ENCODE measurements around the gene CCDC85C.

The CCDC85C gene

GRCh38 chr14:99604278-99604765 is 315 bp upstream of the CCDC85C start:
- DNase-seq (ENCODE audit: extremely low read depth, low read depth): peak; percentile 92

GRCh38 chr14:99602788-99603415 is 1.1 kb downstream of the CCDC85C start:
- no peak for DNase-seq (ENCODE audit: extremely low read depth, low read depth)
- TF ChIP-seq CTCF (IDR thresholded peaks at IDR 0.05; ENCODE audit: low read depth, low read length): no peak

More at GRCh38 chr14:99604278-99604765, 315 bp upstream of the CCDC85C start:
- no peak for TF ChIP-seq CTCF (IDR thresholded peaks at IDR 0.05; ENCODE audit: low read depth, low read length)

- no peak for TF ChIP-seq CTCF (IDR thresholded peaks at IDR 0.05; ENCODE audit: low read depth, low read length)
- no peak for DNase-seq (ENCODE audit: extremely low read depth, low read depth)
These were observed 1.8 kb downstream of the CCDC85C start for GRCh38 chr14:99602054-99602787.

- no peak for DNase-seq (ENCODE audit: extremely low read depth, low read depth)
These were observed 2.6 kb downstream of the CCDC85C start for GRCh38 chr14:99601361-99601831.

GRCh38 chr14:99600232-99600888 is 3.6 kb downstream of the CCDC85C start:
- DNase-seq (ENCODE audit: extremely low read depth, low read depth): no peak
- TF ChIP-seq CTCF (IDR thresholded peaks at IDR 0.05; ENCODE audit: low read depth, low read length): no peak

More at GRCh38 chr14:99601361-99601831, 2.6 kb downstream of the CCDC85C start:
- no peak for TF ChIP-seq CTCF (IDR thresholded peaks at IDR 0.05; ENCODE audit: low read depth, low read length)

GRCh38 chr14:99599393-99599792 is 4.6 kb downstream of the CCDC85C start:
- DNase-seq (ENCODE audit: extremely low read depth, low read depth): no peak
- no peak for TF ChIP-seq CTCF (IDR thresholded peaks at IDR 0.05; ENCODE audit: low read depth, low read length)

GRCh38 chr14:99598774-99599173 is 5.2 kb downstream of the CCDC85C start:
- no peak for DNase-seq (ENCODE audit: extremely low read depth, low read depth)
- no peak for TF ChIP-seq CTCF (IDR thresholded peaks at IDR 0.05; ENCODE audit: low read depth, low read length)

Measured in AG09319 (cell line).